ENCODE data around the gene NRF1. TPM values are rescaled to one million over a fixed set of nuclear protein-coding genes. Genes with fewer than 3 reads are reported as not detected.

The NRF1 gene
- total and polyA plus RNA-seq, 2 of the 8 experiments (the other 6 are each of a cell fraction or from before 2014, with no cell fraction given): 18.2 to 21.4 TPM

GRCh38 chr7:129800901-129801300, 189.4 kb downstream of the NRF1 start:
- H3K9ac ChIP-seq (replicated peaks in 1 of 4; ENCODE audit: extremely low read depth in 1 of 4, low read depth in 3 of 4, low read length in 3 of 4): no peak overlapping the region
- H2BK120ac ChIP-seq (replicated peaks; ENCODE audit: low read depth, low read length): no peak overlapping the region
- no peak overlapping the region for H2AK5ac ChIP-seq (ENCODE audit: low read depth, low read length)
- no peak overlapping the region for H2BK20ac ChIP-seq (ENCODE audit: low read length)
- H3K79me2 ChIP-seq (ENCODE audit: control insufficient read depth in 1 of 2, insufficient read depth in 2 of 2, low read length in 2 of 2): no peaks in the 10 kb centered on the region
- peaks cover 3 to 13% (median 10%) of the 10 kb centered on the region in 4 experiments; a peak in 6 of 7 replicates for H3K4me1 ChIP-seq (replicated peaks in 1 of 4; ENCODE audit: control insufficient read depth in 3 of 4, insufficient read depth in 4 of 4, low read length in 3 of 4)
- no peaks in the 10 kb centered on the region for H3K79me1 ChIP-seq (ENCODE audit: low read depth, low read length)
- POLR2A ChIA-PET (ENCODE audit: partially characterized antibody): interaction anchor here (1.6 to 1.7 kb wide), 2 partner anchors 22 to 29 kb away, joined by 3 to 4 read pairs; no protein-coding TSS in a partner anchor
- no peak overlapping the region for H4K91ac ChIP-seq (replicated peaks; ENCODE audit: insufficient read length, low read length)
- no peak overlapping the region; the same call in 1 of the 2 replicates for H3K18ac ChIP-seq (ENCODE audit: extremely low read depth, low read length)
- H3K4me2 ChIP-seq (ENCODE audit: insufficient read depth in 1 of 2, low read depth in 2 of 2, low read length in 2 of 2): no peak overlapping the region
- FAIRE-seq: no peak
- H3K36me3 ChIP-seq (ENCODE audit: control insufficient read depth in 2 of 4, insufficient read depth in 4 of 4, low read length in 3 of 4): no peaks in the 10 kb centered on the region
- no peak overlapping the region for H4K8ac ChIP-seq (ENCODE audit: extremely low read depth, insufficient read depth, low read length)
- no peak overlapping the region for H2BK5ac ChIP-seq (ENCODE audit: low read depth, low read length)
- H3K23me2 ChIP-seq (ENCODE audit: low read depth, low read length): no peaks in the 10 kb centered on the region
- no peak overlapping the region for H3K4me3 ChIP-seq (ENCODE audit: extremely low read depth in 1 of 4, insufficient read depth in 2 of 4, low read depth in 3 of 4, low read length in 4 of 4)
- H3K9me3 ChIP-seq (ENCODE audit: insufficient read depth in 2 of 2, low read depth in 1 of 2, low read length in 1 of 2): no peaks in the 10 kb centered on the region
- no peak overlapping the region for H3K23ac ChIP-seq (ENCODE audit: insufficient read length)
- H3K27ac ChIP-seq (ENCODE audit: low read depth, low read length): no peak overlapping the region
- no peaks in the 10 kb centered on the region for H3K27me3 ChIP-seq (replicated peaks in 1 of 4; ENCODE audit: control insufficient read depth in 3 of 4, extremely low read depth in 1 of 4, insufficient read depth in 3 of 4, low read length in 3 of 4)
- no peak overlapping the region for H4K5ac ChIP-seq (ENCODE audit: insufficient read length, low read depth, low read length)
- H4K20me1 ChIP-seq (replicated peaks in 1 of 2; ENCODE audit: control insufficient read depth in 1 of 2, insufficient read depth in 2 of 2, low read length in 2 of 2): no peaks in the 10 kb centered on the region
- DNase-seq (ENCODE audit: low read depth in 1 of 2, low spot score in 2 of 2): no peak
- no peak overlapping the region for H2AFZ ChIP-seq (ENCODE audit: low read length)
- H3K56ac ChIP-seq (replicated peaks; ENCODE audit: insufficient read length, low read depth, low read length): no peak overlapping the region
- TF ChIP-seq HDAC2 (IDR thresholded peaks at IDR 0.05; ENCODE audit: borderline replicate concordance in 1 of 2, low read depth in 2 of 2, low read length in 2 of 2) (no peak), MAFK (IDR thresholded peaks at IDR 0.05; ENCODE audit: low read depth, low read length) (no peak), TBP (IDR thresholded peaks at IDR 0.05; ENCODE audit: low read depth, low read length) (no peak), NANOG (IDR thresholded peaks at IDR 0.05; ENCODE audit: insufficient read depth, low read depth, low read length, poor library complexity, severe bottlenecking) (no peak), ASH2L (IDR thresholded peaks at IDR 0.05; ENCODE audit: low read length) (no peak), SUZ12 (IDR thresholded peaks at IDR 0.05; ENCODE audit: low read length) (no peak)
- no peak overlapping the region for H3K4ac ChIP-seq (replicated peaks; ENCODE audit: insufficient read length, low read depth, low read length)
- WGBS, 2 experiments (ENCODE audit: extremely low coverage in 1 of 2, insufficient coverage in 1 of 2, insufficient read length in 1 of 2, insufficient replicate concordance in 2 of 2, low coverage in 1 of 2, low lambda C conversion rate in 2 of 2, missing lambda C conversion rate in 1 of 2): 88% methylated on average over 7 of the region's 7 CpGs; no CpG with 5 or more reads in 1 of the 2 experiments
- CTCF ChIA-PET (ENCODE audit: partially characterized antibody): interaction anchor here (0.8 to 1.5 kb wide), 2 partner anchors 27 to 211 kb away, joined by 3 read pairs; no protein-coding TSS in a partner anchor
- no peak overlapping the region for H2BK15ac ChIP-seq (ENCODE audit: low read length)
- no peak overlapping the region for H3K14ac ChIP-seq (ENCODE audit: insufficient read length)
- no peak overlapping the region for H2BK12ac ChIP-seq (ENCODE audit: low read depth, low read length)
